HepG2 (cell line): ENCODE measurements around the gene IFNAR2.

ENCODE experiments used
- CHD2 ChIP-seq: IDR thresholded peaks from 2 replicates; pipeline ENCODE4 v1.6.1; 2011; ENCODE audit warnings: low read depth, low read length, improper control_type of control experiment
- CTCF ChIP-seq: sonication (generic); formaldehyde crosslinking; IDR thresholded peaks from 2 replicates; pipeline ENCODE4 v1.5.0; 2020; ENCODE audit warnings: mild to moderate bottlenecking, missing genetic modification reagents, moderate library complexity
- FOXM1 ChIP-seq: sonication (generic); formaldehyde crosslinking; IDR thresholded peaks from 2 replicates; pipeline ENCODE4 v1.5.0; 2020; ENCODE audit warnings: missing genetic modification reagents
- KDM1A ChIP-seq: IDR thresholded peaks from 2 replicates; pipeline ENCODE4 v1.6.1; 2016; ENCODE audit warnings: missing compliant biosample characterization
- MZF1 ChIP-seq: sonication (generic); formaldehyde crosslinking; IDR thresholded peaks from 2 replicates; pipeline ENCODE4 v1.8.1; 2023; ENCODE audit warnings: mild to moderate bottlenecking, missing genetic modification reagents, borderline replicate concordance
- NFATC3 ChIP-seq: sonication (generic); formaldehyde crosslinking; IDR thresholded peaks from 2 replicates; pipeline ENCODE4 v1.5.1; 2020; ENCODE audit warnings: mild to moderate bottlenecking, missing genetic modification reagents
- NFE2L2 ChIP-seq: fragments of 150-350 bp; IDR thresholded peaks from 2 replicates; pipeline ENCODE4 v1.6.1; 2014; ENCODE audit warnings: low read length
- PRDM10 ChIP-seq: sonication (generic); formaldehyde crosslinking; IDR thresholded peaks from 2 replicates; pipeline ENCODE4 v1.4.0; 2020; ENCODE audit warnings: low read depth, missing genetic modification reagents
- SPEN ChIP-seq: sonication (generic); formaldehyde crosslinking; IDR thresholded peaks from 2 replicates; pipeline ENCODE4 v1.5.1; 2020; ENCODE audit warnings: low read depth, mild to moderate bottlenecking, missing genetic modification reagents
- WIZ ChIP-seq: sonication (generic); formaldehyde crosslinking; IDR thresholded peaks from 2 replicates; pipeline ENCODE4 v1.5.1; 2020; ENCODE audit warnings: mild to moderate bottlenecking, missing genetic modification reagents
- ZNF10 ChIP-seq: sonication (generic); formaldehyde crosslinking; IDR thresholded peaks from 2 replicates; pipeline ENCODE4 v1.4.0; 2020; ENCODE audit warnings: mild to moderate bottlenecking, low read depth, missing genetic modification reagents, borderline replicate concordance
- ZNF337 ChIP-seq: sonication (generic); formaldehyde crosslinking; IDR thresholded peaks from 2 replicates; pipeline ENCODE4 v1.5.1; 2020; ENCODE audit warnings: missing genetic modification reagents, low read depth, mild to moderate bottlenecking, borderline replicate concordance
- ZNF367 ChIP-seq: sonication (generic); formaldehyde crosslinking; IDR thresholded peaks from 2 replicates; pipeline ENCODE4 v1.4.0; 2020; ENCODE audit warnings: missing genetic modification reagents, borderline replicate concordance

- TF ChIP-seq KDM1A (no peak), PRDM10 (CRISPR knock-in tag) (no peak), CHD2 (no peak), CTCF (CRISPR knock-in tag) (no peak), NFATC3 (CRISPR knock-in tag) (no peak), FOXM1 (CRISPR knock-in tag) (no peak), MZF1 (CRISPR knock-in tag) (no peak), ZNF10 (CRISPR knock-in tag) (no peak), NFE2L2 (no peak), SPEN (CRISPR knock-in tag) (no peak; the same call in 1 of the 2 replicates), ZNF337 (CRISPR knock-in tag) (no peak), WIZ (CRISPR knock-in tag) (no peak), ZNF367 (no peak)
These were observed 37.0 kb downstream of the IFNAR2 start for GRCh38 chr21:33266789-33267135.
